ENCODE measurements around the gene TDRD12.

DNA sequence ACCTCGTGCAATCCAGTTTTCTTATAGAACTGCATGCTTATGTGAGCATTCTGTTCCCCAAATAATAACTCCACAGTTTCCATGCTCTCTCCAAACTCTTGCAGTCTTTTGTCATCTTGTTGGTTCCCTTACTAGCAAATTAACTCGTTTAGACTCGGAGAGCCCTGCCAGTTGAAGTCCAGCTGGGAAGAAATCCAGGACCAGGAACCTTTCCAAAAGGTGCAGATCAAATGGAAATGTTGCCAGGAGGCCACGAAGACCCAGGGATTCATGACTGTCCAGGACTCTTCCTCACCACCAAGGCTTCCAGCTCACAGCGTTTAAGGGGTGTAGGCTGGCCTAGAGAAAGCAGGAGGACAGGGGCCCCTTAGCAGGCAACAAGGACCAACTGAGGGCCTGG, 2.1 kb upstream of the TDRD12 start:
- TF ChIP-seq, protein P1, sequence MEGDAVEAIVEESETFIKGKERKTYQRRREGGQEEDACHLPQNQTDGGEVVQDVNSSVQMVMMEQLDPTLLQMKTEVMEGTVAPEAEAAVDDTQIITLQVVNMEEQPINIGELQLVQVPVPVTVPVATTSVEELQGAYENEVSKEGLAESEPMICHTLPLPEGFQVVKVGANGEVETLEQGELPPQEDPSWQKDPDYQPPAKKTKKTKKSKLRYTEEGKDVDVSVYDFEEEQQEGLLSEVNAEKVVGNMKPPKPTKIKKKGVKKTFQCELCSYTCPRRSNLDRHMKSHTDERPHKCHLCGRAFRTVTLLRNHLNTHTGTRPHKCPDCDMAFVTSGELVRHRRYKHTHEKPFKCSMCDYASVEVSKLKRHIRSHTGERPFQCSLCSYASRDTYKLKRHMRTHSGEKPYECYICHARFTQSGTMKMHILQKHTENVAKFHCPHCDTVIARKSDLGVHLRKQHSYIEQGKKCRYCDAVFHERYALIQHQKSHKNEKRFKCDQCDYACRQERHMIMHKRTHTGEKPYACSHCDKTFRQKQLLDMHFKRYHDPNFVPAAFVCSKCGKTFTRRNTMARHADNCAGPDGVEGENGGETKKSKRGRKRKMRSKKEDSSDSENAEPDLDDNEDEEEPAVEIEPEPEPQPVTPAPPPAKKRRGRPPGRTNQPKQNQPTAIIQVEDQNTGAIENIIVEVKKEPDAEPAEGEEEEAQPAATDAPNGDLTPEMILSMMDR (IDR thresholded peaks at IDR 0.05; ENCODE audit: insufficient read depth, low read length, poor library complexity, severe bottlenecking) = no peak
- no peak for TF ChIP-seq EZH2phosphoT487 (conservative IDR thresholded peaks at IDR 0.05; ENCODE audit: low read length)

All from SU-DHL-6 (cell line).